GM18909 (cell line): ENCODE measurements around the gene PLCB1.
"Not testable (repeated sequence)": the region's sequence is repeated elsewhere in the genome, so short reads cannot be mapped to it uniquely, and the experiment has no call there.

Experiments used
- ATAC-seq: cut with Tn5 transposase; IDR thresholded peaks from one replicate; pipeline ENCODE4 v1.9.1; 2021; ENCODE audit warnings: mild to moderate bottlenecking; ENCODE audit not compliant: unreplicated experiment, poor library complexity

The PLCB1 gene

DNA sequence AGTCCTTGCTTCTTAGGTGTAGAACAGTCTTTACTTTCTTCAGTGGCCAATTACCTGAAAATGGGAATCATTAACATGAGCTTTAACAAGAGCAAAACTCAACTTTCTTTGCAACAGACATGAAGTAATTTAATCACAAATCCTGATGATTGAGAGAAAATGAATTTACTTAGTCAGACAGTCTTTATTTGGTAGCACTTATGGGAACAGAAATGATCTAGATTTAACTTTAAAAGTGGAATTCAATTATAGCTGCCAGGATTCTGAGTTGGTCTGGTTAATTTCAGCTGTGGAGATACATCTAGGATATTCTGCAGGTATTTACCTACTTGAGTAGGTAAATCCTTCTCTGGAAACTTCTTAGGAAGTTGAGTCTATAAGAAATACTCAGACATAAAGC is 492.6 kb downstream of the PLCB1 start:
- ATAC-seq = no peak

DNA sequence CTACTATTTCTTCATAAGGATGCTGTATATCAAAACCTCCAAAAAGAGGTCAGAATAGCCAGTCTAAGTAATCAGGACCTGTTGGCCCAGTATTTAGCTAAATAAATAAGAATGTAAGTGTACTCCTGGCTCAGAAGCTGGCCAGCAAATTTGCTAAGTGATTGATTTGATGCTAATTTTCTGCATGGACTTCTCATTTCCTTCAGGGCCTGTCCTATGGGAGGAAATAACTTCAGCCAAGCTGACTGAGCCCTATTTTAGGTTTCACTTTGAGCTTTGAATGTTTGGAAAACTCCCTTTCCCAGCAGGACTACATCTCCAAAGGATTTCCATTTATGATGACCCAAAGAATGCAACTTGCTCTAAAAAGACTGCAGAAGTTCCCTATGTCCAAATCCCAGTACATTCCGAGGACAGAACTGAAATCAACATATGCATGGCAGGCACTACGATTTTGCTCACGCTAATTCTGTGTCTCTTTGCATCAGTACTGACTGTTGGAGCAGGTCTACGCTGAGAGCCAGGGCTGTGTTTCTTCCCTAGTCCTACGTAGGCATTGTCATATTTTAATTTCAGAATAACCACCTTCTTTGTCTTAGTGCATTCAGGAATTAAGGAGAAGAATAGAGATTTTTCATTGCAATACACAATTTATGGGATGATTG is 495.4 kb downstream of the PLCB1 start:
- ATAC-seq = no peak

DNA sequence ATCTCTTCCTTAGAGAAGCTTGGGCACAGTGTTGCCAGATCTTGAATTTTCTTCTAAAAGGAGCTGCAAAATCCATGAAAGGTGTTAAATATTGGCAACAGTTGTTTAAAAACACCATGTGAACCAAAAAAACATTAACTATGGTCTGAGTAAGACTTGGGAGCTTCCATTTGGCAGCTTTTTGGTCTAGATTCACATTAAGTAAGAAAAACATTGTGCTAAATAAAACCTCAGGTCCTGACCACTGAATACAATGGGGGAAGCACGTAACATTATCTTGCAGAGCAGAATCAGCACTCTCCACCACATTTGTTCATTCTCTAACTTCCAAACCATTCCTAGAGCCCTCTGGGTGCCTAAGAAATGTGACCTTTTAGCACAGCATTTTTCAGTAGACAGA is 499.2 kb downstream of the PLCB1 start:
- no peak for ATAC-seq

DNA sequence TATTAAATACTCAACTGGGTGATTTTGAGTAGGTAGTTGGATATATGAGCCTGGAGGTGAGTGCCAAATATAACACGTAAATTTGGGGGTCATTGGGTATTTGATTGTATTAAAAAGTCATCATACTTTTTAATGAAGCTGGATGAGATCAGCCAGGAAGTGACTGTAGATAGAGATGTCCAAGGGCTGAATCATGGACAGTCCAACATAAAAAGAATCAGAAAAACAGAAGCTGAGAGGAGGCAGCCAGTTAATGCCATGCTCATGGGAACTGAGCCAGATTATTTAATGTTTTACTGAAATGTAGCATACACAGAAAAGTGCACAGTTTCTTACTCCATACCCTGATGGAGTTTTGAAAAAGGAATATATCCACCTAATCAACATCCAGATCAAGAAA is 501.3 kb downstream of the PLCB1 start:
- ATAC-seq = no peak

DNA sequence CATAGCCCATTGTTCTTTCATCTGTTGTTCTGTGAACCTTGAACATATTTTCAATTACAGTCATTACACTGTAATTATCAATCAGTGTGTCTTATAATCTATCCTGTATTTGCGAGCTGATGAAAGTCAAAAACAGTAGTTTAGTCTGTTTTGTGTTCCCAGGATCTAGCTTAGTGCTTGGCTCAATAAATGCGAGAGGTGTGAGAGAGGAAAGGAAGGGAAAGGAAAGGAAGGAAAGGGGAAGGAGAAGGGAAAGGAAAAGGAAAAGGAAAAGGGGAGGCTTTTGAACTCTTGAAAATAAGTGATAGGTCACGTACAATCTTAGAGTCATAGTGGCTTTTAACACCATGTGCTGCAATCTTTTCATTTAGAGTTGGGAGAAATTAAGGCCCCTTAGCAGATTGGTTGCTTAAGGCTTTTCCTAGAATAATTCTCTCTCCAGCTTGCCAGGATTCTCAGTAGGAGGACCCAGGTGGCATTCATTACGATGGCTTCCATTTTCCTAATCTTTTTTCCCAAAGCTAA is 503.0 kb downstream of the PLCB1 start:
- ATAC-seq = no peak

DNA sequence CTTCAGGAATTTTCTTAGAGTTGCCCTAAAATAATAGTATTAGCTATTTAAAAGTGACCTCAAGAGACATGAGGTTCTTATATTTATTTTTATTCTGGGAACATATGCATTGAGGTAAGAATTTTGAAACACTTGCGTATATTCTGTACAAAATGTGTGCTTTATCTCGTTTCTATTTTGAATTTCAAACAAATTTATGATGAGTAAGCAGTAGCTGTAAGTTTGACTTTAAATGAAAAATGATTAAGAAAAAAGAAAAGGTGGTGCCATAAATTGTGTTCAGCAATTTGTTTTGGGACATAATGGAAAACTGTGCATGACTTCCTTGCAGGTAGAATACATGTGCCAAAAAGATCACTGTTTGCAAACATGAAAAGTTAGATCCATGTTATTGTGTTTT is 503.8 kb downstream of the PLCB1 start:
- no peak for ATAC-seq

DNA sequence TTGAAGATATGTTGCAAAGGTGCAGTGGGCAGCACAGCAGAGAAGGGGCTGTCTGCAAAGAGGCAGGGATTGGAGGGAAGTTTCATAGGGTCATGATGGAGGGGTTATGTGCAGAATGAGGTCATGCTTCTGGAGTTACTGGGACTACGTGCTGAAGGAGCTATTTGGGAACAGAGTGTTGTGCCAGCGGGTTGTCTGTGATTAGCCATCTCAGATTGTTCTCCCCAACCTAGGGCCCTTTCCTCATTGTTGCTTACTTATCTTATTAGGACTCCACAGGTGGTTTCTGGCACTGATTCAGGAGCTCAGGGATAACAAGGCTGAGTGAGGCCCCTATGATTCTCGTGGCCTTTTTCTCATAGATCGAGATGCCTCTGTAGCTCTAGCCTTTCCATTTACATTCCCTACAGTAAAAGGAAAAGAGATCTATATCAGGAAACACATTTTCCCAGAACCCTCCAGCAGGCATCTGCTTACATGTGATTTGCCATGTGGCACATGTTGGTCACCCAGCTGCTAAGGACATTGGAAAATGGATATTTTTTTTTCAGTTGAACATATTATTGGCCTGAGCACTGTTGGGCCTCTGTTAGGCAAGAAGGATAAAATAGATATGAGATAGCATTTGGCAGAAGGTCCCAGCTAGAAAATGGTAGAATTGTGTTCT is 507.2 kb downstream of the PLCB1 start:
- no peak for ATAC-seq

DNA sequence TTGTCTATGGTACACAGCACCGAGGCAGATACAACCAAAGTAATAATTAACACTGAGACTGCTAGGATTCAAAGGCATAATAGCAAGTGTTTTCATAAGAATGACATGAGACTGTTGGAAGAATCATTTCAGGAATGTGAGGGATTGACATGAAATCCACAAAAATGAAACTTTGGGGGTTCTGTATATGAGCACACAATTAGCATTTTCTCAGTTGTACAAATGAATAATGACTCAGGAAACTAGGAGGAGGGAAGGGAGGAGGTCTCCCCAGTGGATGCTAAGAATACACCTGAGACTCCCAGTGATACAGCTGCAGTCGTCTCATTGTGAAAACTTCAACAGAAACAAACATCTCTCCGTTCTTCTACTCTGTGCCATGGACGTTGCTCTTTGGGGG is 508.4 kb downstream of the PLCB1 start:
- ATAC-seq = no peak

DNA sequence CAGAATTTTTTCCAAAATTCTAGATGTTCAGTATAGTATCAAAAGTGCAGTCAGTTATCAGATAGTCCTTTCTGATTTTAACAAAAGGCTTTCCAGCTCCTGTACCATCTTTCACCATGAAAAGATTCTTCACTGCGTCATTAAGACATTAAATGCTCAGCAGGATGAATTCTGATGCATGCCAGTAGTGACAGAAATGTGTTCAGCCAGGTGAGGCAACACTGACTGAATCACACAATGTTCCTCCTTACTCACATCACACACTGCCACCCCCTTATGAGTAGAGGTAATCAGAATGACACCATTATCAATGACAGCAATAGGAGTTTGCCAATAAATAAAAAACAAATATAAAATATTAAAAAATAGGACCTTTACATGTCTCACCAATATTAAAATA is 510.2 kb downstream of the PLCB1 start:
- no peak for ATAC-seq

DNA sequence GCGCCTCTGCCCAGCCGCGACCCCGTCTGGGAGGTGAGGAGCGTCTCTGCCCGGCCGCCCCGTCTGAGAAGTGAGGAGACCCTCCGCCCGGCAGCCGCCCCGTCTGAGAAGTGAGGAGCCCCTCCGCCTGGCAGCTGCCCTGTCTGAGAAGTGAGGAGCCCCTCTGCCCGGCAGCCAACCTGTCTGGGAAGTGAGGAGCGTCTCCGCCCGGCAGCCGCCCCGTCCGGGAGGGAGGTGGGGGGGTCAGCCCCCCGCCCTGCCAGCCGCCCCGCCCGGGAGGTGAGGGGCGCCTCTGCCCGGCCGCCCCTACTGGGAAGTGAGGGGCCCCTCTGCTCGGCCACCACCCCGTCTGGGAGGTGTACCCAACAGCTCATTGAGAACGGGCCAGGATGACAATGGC is 512.4 kb downstream of the PLCB1 start:
- ATAC-seq = not testable (repeated sequence)

DNA sequence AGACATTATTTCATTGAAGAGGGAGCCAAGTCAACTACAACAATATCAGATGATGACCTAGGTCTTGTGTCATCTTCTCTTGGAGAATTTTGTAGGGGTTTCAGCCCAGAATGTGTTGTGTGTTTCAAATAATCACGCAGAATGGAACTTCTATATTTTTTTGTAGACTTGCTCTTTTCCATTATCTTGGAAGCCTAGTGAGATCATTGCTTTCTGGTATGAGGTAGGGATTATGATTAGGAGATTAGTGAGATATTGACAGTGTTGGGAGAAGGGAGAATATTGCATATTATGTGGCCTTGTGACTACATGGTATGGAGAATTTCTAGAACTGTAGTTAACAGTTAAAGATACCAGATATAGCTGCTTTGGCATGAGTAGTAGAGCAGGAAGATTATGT is 513.3 kb downstream of the PLCB1 start:
- no peak for ATAC-seq

DNA sequence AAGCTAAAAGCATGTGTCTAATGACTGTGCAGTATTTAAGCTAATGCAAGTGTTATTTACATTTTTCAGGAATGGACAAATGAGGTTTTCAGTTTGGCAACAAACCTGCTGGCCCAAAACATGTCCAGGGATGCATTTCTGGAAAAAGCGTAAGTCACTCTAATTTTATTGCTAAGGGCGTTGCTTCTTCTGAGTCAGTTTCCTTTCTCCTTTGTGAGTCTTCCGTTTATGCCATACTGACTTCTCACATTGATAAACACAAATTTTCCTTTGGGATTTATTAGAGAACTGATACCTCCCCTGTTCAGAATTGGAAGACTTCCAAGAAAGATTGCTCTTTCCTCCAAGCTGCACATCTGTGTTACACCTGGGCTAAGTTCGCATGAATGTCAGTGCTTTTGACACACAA is 514.0 kb downstream of the PLCB1 start:
- no peak for ATAC-seq

DNA sequence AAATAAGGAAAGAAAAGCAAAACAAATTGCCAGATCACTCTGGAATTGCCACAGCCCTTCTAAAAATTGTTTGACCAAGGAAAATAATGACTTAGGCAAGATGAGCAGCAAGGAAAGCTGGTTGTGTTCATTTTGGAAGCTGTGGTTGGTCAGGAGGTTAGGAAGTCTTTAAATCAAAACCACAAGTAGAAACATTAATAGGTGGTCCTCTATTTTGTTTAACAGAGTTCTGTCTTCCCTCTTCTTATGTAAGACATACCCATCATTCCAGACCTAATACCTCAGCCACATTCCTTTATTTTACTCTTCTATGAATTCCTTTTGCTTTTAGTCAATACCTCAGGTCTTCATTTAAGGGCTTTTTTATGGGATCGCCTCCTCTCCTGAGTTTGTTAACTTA is 514.6 kb downstream of the PLCB1 start:
- ATAC-seq = no peak

DNA sequence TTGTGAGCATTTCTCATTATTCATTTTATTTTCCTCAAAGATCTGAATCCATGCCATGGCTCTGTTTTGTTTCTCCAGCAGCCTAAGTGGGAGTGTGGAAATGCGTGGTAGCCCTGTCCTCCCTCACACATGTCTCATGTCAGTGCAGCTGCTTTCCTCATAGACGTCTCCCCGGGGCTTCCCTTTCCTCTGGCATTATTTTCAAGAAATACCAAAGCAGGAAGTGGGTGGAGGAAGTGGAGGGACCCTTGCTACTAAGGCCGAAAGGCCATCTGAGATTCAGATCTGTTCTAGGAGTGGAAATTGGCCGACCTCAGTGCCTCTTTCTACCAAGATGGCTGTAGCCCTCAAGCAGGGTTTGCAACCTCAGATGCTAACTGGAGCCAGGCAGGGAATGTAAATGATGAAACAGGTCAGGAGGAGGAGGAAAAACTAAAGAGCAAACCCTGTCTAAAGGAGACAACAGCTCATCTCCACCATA is 515.9 kb downstream of the PLCB1 start:
- no peak for ATAC-seq

DNA sequence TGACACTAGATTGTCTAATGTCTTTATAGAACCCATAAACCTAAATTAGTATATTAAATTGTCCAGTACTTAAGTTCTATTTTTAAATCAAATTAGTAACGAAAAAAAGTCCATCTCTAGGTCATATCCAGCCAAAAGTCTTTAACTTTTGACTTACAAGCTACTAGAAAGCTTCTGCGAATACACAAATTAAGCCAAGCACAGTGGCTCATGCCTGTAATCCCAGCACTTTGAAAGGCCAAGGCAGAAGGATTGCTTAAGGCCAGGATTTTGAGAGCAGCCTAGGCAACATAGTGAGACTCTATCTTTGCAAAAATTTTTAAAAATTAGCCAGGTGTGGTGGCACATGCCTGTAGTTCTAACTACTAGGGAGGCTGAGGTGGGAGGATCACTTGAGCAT is 516.4 kb downstream of the PLCB1 start:
- no peak for ATAC-seq

DNA sequence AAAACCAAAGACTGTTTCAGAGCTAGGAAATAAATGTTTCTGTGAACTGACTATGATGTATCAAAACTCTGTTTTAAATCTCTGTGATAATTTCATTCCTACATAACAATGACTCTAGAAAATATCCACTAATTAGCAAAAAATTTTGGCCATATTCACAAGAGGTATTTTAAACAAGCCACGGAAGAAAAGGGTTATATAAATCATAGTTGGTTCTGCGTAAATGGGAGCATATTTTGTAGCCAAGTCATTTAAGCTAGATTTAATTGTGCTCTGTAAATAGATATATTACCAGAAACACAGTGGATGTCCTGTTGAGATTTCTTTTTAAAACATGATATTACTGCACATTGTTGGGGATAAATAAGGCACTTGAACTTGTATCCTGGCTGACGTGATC is 520.3 kb downstream of the PLCB1 start:
- ATAC-seq = no peak

DNA sequence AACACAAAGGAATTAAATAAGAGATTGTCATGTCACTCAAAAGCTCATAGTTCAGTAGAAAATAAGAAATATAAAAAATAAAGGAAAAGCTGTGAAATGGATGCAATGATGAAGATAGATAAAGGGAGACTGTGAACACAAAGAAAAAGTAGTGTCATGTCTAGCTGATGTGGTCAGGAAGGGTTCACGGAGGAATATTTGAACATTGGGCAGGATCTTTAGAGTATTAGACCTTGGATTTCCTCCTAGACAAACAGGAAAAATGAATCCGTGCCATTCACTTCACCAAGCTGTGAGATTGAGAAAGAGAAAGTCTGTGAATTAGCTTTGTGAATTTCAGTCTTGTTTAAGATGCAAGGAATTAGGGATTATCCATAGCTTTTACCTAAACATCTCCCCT is 522.4 kb downstream of the PLCB1 start:
- ATAC-seq = no peak

DNA sequence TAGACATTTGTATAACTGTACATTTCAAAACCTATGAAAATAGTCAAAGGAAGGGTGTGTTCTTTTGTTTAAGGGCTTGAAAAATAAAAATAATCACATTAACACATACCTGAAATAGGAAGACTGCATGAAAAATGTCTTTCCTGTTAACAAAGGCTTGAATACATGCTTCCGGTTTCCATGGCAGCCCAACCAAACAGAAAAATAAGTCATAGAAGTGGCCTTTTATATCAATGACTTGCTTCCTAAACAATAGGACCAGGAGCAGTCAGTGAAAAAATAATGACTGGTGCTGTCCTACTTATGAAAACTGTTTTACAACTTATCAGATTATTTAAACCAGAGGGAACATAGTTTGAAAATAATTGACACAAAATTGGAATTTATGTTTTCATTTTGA is 524.3 kb downstream of the PLCB1 start:
- no peak for ATAC-seq

DNA sequence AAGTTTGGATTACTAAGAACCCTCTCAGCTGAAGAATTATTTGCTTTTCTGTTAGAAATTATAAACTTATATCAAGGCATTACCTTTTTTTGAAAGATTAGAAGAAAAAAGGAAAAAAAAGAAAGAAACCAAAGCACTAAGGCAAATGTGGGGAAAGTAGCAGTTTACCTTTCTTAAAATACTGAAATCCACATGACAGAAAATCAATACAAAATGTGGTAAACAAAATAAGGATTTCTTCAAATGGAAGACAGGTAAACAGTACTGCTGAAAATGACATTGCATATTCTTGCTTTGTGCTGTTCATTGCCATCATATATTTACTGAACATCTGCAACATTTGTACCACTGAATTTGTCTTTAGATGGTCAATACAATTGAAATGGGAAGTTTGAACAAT is 525.6 kb downstream of the PLCB1 start:
- no peak for ATAC-seq

DNA sequence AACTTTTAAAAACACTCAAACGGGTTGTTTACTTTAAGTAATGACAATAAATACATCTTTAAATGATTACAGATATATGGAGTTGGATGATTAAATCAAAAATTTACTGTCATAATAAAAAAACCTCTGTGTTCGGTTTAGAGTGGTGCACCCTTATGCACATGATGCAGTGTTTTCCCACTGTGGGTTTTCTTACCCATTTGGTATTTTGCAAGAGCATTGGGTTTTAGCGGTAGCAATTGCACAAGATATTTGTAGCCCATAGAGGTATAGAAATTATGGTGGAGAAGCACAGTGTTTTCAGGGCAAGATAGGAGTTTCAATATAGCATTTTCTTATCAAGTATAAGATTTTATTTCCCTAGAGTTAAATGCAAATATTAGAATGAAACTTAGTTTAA is 526.0 kb downstream of the PLCB1 start:
- ATAC-seq = no peak

DNA sequence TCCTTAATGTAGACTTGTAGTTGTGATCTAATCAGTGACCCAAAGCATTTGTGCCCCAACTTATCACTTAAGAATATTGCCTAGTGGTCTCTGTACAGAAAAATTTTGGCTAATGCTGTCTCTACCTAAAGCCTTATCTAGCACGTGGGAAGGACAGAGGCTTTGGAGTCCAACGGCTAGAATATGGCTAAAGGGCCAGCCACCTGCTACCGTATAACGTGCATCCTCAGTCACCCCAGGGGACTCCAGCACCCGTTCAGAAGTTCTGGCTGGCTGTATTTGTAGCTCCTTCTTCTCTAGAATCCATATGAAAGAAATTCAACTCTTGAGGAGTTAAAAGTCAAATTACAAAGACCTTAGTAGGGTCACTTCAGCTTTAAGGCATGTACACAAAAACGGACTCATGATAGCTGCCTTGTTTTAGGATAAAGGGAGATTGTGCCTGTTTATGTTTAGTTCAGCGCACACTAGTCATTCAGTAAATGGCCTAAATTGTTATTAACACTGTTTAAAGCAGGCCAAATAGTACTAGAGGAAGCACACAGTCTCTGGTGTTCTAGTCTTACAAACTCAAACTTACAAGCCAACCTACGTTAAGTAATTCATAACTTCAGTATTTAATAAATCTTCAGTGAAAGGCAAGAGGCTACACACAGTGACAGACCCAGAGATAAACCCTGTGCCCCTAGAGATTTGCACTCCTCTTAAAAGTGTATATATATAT is 529.3 kb downstream of the PLCB1 start:
- no peak for ATAC-seq
